Prostate gland (tissue), 2 donors: Measurements from ENCODE around the gene RPUSD2. TPM values are rescaled to one million over a fixed set of nuclear protein-coding genes. Genes with fewer than 3 reads are reported as not detected.
"Not testable (repeated sequence)": the region's sequence is repeated elsewhere in the genome, so short reads cannot be mapped to it uniquely, and the experiment has no call there.

Experiments used
- DNase-seq: peaks from one replicate; pipeline ENCODE4 v3.0.0-alpha.2; 2019; ENCODE audit warnings: low spot score
- H3K27ac ChIP-seq, 2 donors: fragments of 200-600 bp; sonication (generic); 2 replicates each; pipeline ENCODE4 v1.5.1; 2017 to 2019
- H3K27me3 ChIP-seq: fragments of 200-600 bp; sonication (generic); replicated peaks from 2 replicates; pipeline ENCODE4 v1.5.1; 2019; ENCODE audit not compliant: insufficient read depth
- H3K36me3 ChIP-seq, 2 donors: fragments of 200-600 bp; sonication (generic); 1 replicate in 1 of 2; 2 replicates in 1 of 2; pipeline versions ENCODE4 v1.5.1 to v1.8.1; 2017 to 2019
- H3K4me1 ChIP-seq: fragments of 200-600 bp; sonication (generic); replicated peaks from 2 replicates; pipeline ENCODE4 v1.5.1; 2019
- H3K4me3 ChIP-seq, 2 donors: fragments of 200-600 bp; sonication (generic); 2 replicates each; pipeline ENCODE4 v1.5.1; 2017 to 2019
- H3K9me3 ChIP-seq: fragments of 200-600 bp; sonication (generic); 2 replicates; pipeline ENCODE4 v1.5.1; 2017
- POLR2A ChIP-seq: fragments of 450-650 bp; IDR thresholded peaks from one replicate; pipeline ENCODE4 v1.6.1; 2016; ENCODE audit warnings: antibody characterized with exemption, mild to moderate bottlenecking
- POLR2AphosphoS5 ChIP-seq: sonication (generic); formaldehyde crosslinking; IDR thresholded peaks from one replicate; pipeline ENCODE4 v1.6.1; 2017; ENCODE audit warnings: antibody characterized with exemption
- WGBS: methylation state at CpG from one replicate; pipeline ENCODE4 v1.1.5; 2018; 5-methylcytosine and 5-hydroxymethylcytosine counted together
- intact Hi-C: fragments of 100-400 bp; cut with DNase I; formaldehyde crosslinking; loops from one replicate; pipeline ENCODE4 v1.14.2; 2022
- total RNA-seq, 2 donors: library from RNA; depleted of rRNA; stranded (reverse); fragments of >200 nt; gene quantifications; one replicate each; pipeline ENCODE4 v1.1.0, GENCODE V29; 2016
- TF ChIP-seq, protein P1 (sequence below), 4 experiments: fragments of 200-600 bp in 2 of 4; fragments of 450-650 bp in 2 of 4; sonication (generic) in 2 of 4; IDR thresholded peaks; 1 replicate in 3 of 4; 2 replicates in 1 of 4; pipeline ENCODE4 v1.5.1; 2016 to 2019; ENCODE audit warnings: antibody characterized with exemption in 4 of 4, mild to moderate bottlenecking in 2 of 4, moderate library complexity in 2 of 4

The RPUSD2 gene
- total RNA-seq, 2 donors from 2014 or later = 11.2 to 24.1 TPM

DNA sequence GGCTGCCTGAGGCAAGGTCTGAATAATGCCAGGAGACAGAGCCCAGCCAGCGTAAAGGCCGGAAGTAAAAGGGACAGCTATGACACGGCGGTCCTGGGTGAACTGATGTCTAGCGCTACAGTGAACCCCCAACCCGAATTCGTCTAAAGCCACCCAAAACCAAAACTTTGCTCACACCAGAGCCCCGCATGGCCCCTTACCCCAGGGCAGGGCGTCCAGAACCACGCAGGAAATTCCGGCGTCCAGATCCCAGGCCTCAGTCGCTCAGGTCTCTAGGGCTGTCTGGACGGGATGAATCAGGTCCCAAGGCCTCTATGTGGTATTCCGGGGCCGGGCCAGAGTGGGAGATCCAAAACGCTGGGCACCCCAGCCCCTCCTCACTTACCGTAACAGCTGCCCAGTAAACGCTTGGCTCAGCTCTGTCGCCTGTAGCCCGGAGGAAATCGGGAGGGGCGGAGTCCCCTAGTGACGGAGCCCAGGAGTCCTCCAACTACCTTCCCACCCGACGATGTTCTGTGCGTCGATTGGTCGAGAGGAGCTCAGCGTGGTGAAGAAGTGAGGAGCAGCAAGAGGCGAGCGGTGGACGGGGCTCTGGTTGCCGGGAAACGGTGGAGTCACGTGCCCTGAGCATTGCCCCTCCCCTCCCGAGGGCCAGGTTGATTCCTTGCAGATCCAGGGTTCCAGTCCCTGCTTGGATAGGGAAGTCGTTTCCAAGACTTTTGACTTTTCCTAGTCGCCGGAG lies 4.3 kb upstream of the RPUSD2 start, which contains the start of gene CCDC32:
CCDC32 (minus strand) TSS at position 452 of the 742 bp plus-strand sequence. CDS start 2,027 bp downstream, outside the sequence.
- intact Hi-C loops = loop anchor here (5.0 kb wide), 1 partner anchor 122 kb away; the partner anchor contains the start of gene BAHD1
- TF ChIP-seq, protein P1, sequence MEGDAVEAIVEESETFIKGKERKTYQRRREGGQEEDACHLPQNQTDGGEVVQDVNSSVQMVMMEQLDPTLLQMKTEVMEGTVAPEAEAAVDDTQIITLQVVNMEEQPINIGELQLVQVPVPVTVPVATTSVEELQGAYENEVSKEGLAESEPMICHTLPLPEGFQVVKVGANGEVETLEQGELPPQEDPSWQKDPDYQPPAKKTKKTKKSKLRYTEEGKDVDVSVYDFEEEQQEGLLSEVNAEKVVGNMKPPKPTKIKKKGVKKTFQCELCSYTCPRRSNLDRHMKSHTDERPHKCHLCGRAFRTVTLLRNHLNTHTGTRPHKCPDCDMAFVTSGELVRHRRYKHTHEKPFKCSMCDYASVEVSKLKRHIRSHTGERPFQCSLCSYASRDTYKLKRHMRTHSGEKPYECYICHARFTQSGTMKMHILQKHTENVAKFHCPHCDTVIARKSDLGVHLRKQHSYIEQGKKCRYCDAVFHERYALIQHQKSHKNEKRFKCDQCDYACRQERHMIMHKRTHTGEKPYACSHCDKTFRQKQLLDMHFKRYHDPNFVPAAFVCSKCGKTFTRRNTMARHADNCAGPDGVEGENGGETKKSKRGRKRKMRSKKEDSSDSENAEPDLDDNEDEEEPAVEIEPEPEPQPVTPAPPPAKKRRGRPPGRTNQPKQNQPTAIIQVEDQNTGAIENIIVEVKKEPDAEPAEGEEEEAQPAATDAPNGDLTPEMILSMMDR (IDR thresholded peaks at IDR 0.05) = peak in 1 of 4 experiments; percentile 15
- TF ChIP-seq POLR2AphosphoS5 (peak; percentile 98), POLR2A (peak; percentile 91)
- H3K4me3 ChIP-seq = peak within 1 kb of the TSS; percentile 66 to 91
- DNase-seq = peak; percentile 99
- no peaks in the 10 kb centered on the region for H3K27me3 ChIP-seq
- H3K36me3 ChIP-seq = no peaks in the 10 kb centered on the region
- under 1% methylated on average over 40 of the region's 40 CpGs for WGBS
- H3K4me1 ChIP-seq = peaks cover 7% of the 10 kb centered on the region
- peak within 1 kb of the TSS; percentile 88 to 96 for H3K27ac ChIP-seq
- H3K9me3 ChIP-seq = no peaks in the 10 kb centered on the region

GRCh38 chr15:40565333-40566238 lies 3.5 kb upstream of the RPUSD2 start:
- Histone ChIP-seq H3K4me3 (peak overlapping the region; percentile 66 to 91), H3K36me3 (no peaks in the 10 kb centered on the region), H3K9me3 (no peaks in the 10 kb centered on the region), H3K27ac (peak overlapping the region; percentile 88 to 96), H3K4me1 (peaks cover 13% of the 10 kb centered on the region), H3K27me3 (no peaks in the 10 kb centered on the region)
- TF ChIP-seq POLR2A (no peak), POLR2AphosphoS5 (no peak)
- TF ChIP-seq, protein P1 (IDR thresholded peaks at IDR 0.05) = no peak
- no peak for DNase-seq
- WGBS = 43% methylated on average over 19 of the region's 20 CpGs
- intact Hi-C loops = loop anchor here (5.0 kb wide), 1 partner anchor 123 kb away; the partner anchor contains the start of gene BAHD1

- intact Hi-C loops = loop anchor here (5.0 kb wide), 1 partner anchor 125 kb away; the partner anchor contains the start of gene BAHD1
- Histone ChIP-seq H3K36me3 (no peaks in the 10 kb centered on the region), H3K9me3 (no peaks in the 10 kb centered on the region), H3K4me1 (peaks cover 13% of the 10 kb centered on the region), H3K27ac (no peak overlapping the region), H3K27me3 (no peaks in the 10 kb centered on the region), H3K4me3 (no peak overlapping the region)
- TF ChIP-seq POLR2A = no peak
- TF ChIP-seq, protein P1 (IDR thresholded peaks at IDR 0.05) = no peak
- TF ChIP-seq POLR2AphosphoS5 = no peak
- no peak for DNase-seq
- 42% methylated on average over 7 of the region's 7 CpGs for WGBS
Observed at GRCh38 chr15:40567111-40567510, 2.0 kb upstream of the RPUSD2 start.

DNA sequence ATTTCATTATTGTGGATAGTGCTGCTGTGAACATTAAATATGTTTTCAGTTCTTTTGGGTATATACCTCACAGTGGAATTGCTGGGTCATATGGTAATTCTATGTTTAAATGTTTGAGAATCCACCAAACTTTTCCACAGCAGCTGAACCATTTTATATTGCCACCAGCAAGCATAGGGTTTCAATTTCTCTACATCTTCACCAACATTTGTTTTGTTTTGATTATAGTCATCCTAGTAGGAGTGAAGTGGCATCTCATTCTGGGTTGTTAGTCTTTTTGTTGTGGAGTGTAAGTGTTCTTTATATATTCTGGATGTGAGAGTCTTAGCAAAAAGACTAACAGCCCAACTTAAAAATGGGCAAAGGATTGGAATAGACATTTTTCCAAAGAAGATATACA lies 6.0 kb downstream of the RPUSD2 start:
- H3K4me3 ChIP-seq = no peak overlapping the region
- H3K27ac ChIP-seq = no peak overlapping the region
- H3K36me3 ChIP-seq = no peaks in the 10 kb centered on the region
- intact Hi-C loops = no loop called here
- H3K27me3 ChIP-seq = no peaks in the 10 kb centered on the region
- DNase-seq = no peak
- H3K9me3 ChIP-seq = no peaks in the 10 kb centered on the region
- H3K4me1 ChIP-seq = peaks cover 5% of the 10 kb centered on the region
- TF ChIP-seq POLR2A = no peak
- TF ChIP-seq POLR2AphosphoS5 = no peak
- TF ChIP-seq, protein P1 (IDR thresholded peaks at IDR 0.05) = no peak

GRCh38 chr15:40576914-40577313 lies 7.8 kb downstream of the RPUSD2 start:
- H3K27ac ChIP-seq, H3K36me3 ChIP-seq, DNase-seq, H3K4me1 ChIP-seq, H3K27me3 ChIP-seq, intact Hi-C loops, H3K4me3 ChIP-seq, H3K9me3 ChIP-seq: not testable (repeated sequence)
- 98% methylated on average over 5 of the region's 5 CpGs for WGBS
